Cardiac muscle cell (in vitro differentiated cells and primary cell): ENCODE measurements around the gene NAXD. TPM values are rescaled to one million over a fixed set of nuclear protein-coding genes. Genes with fewer than 3 reads are reported as not detected.
A peak's percentile ranks its signal among the peaks of the same experiment; 100 is the strongest.

Experiments
- DNase-seq, 2 donors: peaks; one replicate each; pipeline versions ENCODE4 v3.0.0 to v3.0.0-alpha.2; 2010 to 2017; ENCODE audit warnings: low read depth in 1 of 2, low spot score in 1 of 2
- H3K27ac ChIP-seq: fragments of 200-600 bp; sonication (generic); 2 replicates; pipeline ENCODE4 v1.5.1; 2016
- H3K27me3 ChIP-seq: fragments of 200-600 bp; sonication (generic); 2 replicates; pipeline ENCODE4 v1.6.0; 2016; ENCODE audit warnings: control low read depth
- H3K36me3 ChIP-seq: fragments of 200-600 bp; sonication (generic); 2 replicates; pipeline ENCODE4 v1.5.1; 2016; ENCODE audit warnings: control low read depth
- H3K4me1 ChIP-seq: fragments of 200-600 bp; sonication (generic); 2 replicates; pipeline ENCODE4 v1.8.1; 2017; ENCODE audit warnings: low read depth, mild to moderate bottlenecking, mixed run types
- H3K4me3 ChIP-seq: fragments of 200-600 bp; sonication (generic); 2 replicates; pipeline ENCODE4 v1.5.1; 2016; ENCODE audit warnings: mild to moderate bottlenecking
- H3K9me3 ChIP-seq: fragments of 200-600 bp; sonication (generic); 2 replicates; pipeline ENCODE4 v1.5.1; 2017; ENCODE audit warnings: low read depth, mild to moderate bottlenecking, control low read depth
- CTCF ChIP-seq: IDR thresholded peaks from 2 replicates; pipeline ENCODE4 v1.5.1; 2012; ENCODE audit warnings: low read depth, mild to moderate bottlenecking, low read length
- polyA plus RNA-seq: library from polyadenylated mRNA; unstranded; fragments of >200 nt; fragmentation: Nextera tagmentation; extraction: Ambion mirVana; gene quantifications from 2 replicates; pipeline ENCODE4 v1.2.1, GENCODE V29; 2016
- total RNA-seq: library from RNA; depleted of rRNA; stranded (reverse); fragments of >200 nt; gene quantifications from 2 replicates; pipeline ENCODE4 v1.2.3, GENCODE V29; 2016

NAXD gene
- total and polyA plus RNA-seq, 2 experiments from 2014 or later = 36.8 to 40.7 TPM

- no peak for TF ChIP-seq CTCF
- Histone ChIP-seq H3K4me1 (no peaks in the 10 kb centered on the region), H3K27ac (no peak overlapping the region), H3K36me3 (no peaks in the 10 kb centered on the region), H3K4me3 (no peak overlapping the region), H3K27me3 (no peaks in the 10 kb centered on the region), H3K9me3 (no peaks in the 10 kb centered on the region)
- no peak for DNase-seq
Observed at GRCh38 chr13:110576736-110577476, 38.4 kb upstream of the NAXD start.

GRCh38 chr13:110578363-110578762 lies 37.0 kb upstream of the NAXD start:
- no peak for DNase-seq

GRCh38 chr13:110580800-110581199 lies 34.5 kb upstream of the NAXD start:
- Histone ChIP-seq H3K9me3 (no peaks in the 10 kb centered on the region), H3K4me1 (no peaks in the 10 kb centered on the region), H3K27me3 (no peaks in the 10 kb centered on the region), H3K4me3 (no peak overlapping the region), H3K27ac (no peak overlapping the region), H3K36me3 (no peaks in the 10 kb centered on the region)
- DNase-seq = peak in 1 of 2 donors; percentile 33
- TF ChIP-seq CTCF = no peak

More at GRCh38 chr13:110578363-110578762, 37.0 kb upstream of the NAXD start:
- Histone ChIP-seq H3K4me3 (no peak overlapping the region), H3K9me3 (no peaks in the 10 kb centered on the region), H3K4me1 (no peaks in the 10 kb centered on the region), H3K27me3 (no peaks in the 10 kb centered on the region), H3K36me3 (no peaks in the 10 kb centered on the region), H3K27ac (no peak overlapping the region)
- no peak for TF ChIP-seq CTCF

- no peaks in the 10 kb centered on the region for H3K9me3 ChIP-seq
- no peak for DNase-seq
- H3K36me3 ChIP-seq = no peaks in the 10 kb centered on the region
- no peaks in the 10 kb centered on the region for H3K27me3 ChIP-seq
- H3K4me3 ChIP-seq = no peak overlapping the region
- TF ChIP-seq CTCF = no peak
- H3K4me1 ChIP-seq = no peaks in the 10 kb centered on the region
- no peak overlapping the region for H3K27ac ChIP-seq
Observed at GRCh38 chr13:110581506-110582185, 33.7 kb upstream of the NAXD start.

GRCh38 chr13:110582421-110582954 lies 32.9 kb upstream of the NAXD start:
- Histone ChIP-seq H3K27ac (no peak overlapping the region), H3K9me3 (no peaks in the 10 kb centered on the region), H3K27me3 (no peaks in the 10 kb centered on the region), H3K4me3 (no peak overlapping the region), H3K36me3 (no peaks in the 10 kb centered on the region), H3K4me1 (no peaks in the 10 kb centered on the region)
- TF ChIP-seq CTCF = no peak
- no peak for DNase-seq
